NCI-H2227 treated with DMSO at 0.1 percent for 48 hours (cell line): ENCODE results near the gene VPS35L.
"Not testable (repeated sequence)": the region's sequence is repeated elsewhere in the genome, so short reads cannot be mapped to it uniquely, and the experiment has no call there.

Source experiments
- DNase-seq: peaks from one replicate; lab custom pipeline; 2025; lab: John Stamatoyannopoulos, UW

The VPS35L gene

GRCh38 chr16:19712418-19713058, 157.0 kb downstream of the VPS35L start:
- DNase-seq: no peak

- DNase-seq: no peak
These were observed 158.2 kb downstream of the VPS35L start for GRCh38 chr16:19713697-19714096.

DNA sequence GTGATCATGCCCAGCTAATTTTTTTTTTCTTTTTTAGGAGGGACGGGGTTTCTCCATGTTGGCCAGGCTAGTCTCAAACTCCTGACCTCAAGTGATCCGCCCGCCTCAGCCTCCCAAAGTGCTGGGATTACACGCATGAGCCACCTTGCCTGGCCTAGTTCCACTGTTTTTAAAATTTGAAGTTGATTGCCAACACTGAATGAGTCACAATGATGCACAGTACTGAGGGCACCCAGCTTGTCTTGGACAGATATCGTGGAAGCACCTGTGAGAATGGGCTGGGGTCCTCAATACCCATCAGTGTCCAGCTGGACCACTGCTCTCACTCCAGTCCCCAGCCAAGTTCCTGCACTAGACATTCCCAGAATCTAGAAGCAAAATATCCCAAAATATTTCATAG, 160.1 kb downstream of the VPS35L start:
- DNase-seq: no peak

DNA sequence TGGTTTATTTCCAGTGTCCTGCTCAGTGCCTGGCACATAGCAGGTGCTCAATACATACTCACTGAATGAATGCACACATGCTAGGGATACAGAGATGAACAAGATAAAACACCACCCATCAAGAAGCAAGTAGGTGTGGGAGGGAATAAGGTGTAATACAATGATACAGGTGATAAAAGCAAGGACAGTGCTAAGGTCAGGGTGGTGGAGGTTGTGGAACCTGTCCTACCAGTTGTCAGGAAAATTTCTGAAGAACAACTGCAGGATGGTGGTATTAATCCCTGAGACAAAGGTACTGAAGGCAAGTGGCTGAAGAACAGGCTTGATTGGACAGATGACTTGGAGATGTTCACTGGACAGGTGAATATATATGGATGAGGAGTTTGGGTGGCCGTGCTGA, 160.7 kb downstream of the VPS35L start:
- DNase-seq: no peak

DNA sequence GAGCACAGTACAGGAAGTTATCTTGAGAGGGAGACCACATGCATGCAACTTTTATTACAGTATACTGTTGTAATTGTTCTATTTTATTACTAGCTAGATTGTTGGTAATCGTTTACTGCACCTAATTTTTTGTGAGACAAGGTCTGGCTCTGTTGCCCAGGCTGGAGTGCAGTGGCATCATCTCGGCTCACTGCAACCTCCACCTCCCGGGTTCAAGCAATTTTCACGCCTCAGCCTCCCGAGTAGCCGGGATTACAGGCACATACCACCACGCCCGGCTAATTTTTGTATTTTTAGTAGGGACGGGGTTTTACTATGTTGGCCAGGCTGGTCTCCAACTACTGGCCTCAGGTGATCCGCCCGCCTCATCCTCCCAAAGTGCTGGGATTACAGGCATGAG, 161.2 kb downstream of the VPS35L start:
- not testable (repeated sequence) for DNase-seq

DNA sequence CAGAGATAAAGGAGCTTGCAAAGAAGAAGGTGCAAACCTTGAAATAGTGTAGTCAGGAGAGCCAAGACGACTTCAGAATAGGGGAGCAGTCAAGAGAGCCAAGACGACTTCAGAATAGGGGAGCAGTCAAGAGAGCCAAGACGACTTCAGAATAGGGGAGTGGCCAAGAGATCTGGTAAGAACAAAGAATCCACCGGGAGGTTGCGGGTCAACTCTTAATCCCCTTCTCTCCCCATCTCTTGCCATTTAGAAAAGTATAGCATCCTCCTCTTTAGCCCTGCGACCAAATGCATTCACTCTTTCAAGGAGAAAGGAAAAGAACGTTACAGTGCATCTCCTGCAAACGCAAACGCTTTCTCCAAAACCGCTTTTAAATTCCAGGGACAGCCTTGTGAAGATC, 161.8 kb downstream of the VPS35L start:
- DNase-seq: no peak

DNA sequence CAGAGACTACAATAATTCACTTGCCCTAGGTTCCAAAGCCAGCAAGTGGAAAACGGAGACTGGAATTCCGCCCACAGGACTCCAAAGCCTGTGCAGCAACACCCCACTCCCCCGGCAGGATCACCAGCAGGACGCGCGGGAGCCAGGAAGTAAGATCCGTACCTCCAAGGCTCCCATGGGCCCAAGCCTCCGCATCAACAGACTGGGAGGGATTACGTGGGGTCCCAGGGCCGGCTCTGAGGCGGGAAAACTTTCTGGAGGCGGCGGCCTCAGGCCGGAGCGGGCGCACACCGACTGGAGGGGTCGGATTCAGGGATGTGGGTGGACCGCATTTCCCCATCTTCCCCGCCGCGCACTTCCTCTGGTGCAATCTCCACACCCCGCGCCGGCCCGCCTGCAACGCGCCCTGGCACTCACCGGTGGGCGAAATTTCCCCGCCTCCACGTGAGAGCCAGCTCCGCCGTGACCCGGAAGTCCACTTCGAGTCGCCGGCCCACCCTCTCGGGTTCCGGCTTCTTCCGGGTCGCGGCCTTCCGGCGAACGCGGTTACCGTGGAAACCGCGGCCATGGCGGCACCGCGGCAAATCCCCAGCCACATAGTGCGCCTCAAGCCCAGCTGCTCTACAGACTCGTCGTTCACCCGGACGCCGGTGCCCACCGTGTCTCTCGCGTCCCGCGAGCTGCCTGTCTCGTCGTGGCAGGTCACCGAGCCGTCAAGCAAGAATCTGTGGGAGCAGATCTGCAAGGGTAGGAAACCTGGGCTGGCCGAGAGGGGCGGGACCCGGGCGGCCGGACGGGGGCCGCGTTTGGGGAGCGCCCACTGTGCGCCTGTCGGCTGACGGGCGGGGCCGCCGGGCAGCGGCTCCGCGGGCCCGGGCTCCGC, 162.5 kb downstream of the VPS35L start, which contains the start of the genes IQCK and KNOP1:
TSS of gene IQCK (plus strand) at position 531 of the 883 bp plus-strand sequence. CDS start at position 567, 36 bp downstream.
TSS of gene KNOP1 (minus strand) at position 487 of the 883 bp plus-strand sequence. CDS start 3,192 bp downstream, outside the sequence.
- peak; percentile 88 for DNase-seq

- peak; percentile 66 for DNase-seq
These were observed 163.1 kb downstream of the VPS35L start for GRCh38 chr16:19718624-19718965.

- no peak for DNase-seq
These were observed 166.9 kb downstream of the VPS35L start for GRCh38 chr16:19722269-19722952.

DNA sequence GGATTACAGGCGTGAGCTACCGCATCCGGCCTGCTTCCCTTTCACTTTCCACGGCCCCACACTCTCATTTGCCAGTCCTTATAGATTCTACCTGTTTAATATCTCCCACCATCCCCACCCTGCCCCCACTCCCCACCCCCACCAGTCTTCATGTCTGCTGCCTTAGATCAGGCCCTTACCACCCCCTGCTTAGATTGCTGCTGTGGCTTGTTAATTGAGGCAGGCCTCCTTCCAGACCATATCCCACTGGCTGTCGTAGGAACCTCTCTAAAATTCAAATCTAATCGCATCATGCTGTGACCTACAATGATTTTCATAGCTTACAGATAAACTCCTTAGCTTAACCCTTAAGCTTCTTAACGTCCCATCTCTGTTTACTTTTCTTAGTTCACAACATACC, 167.5 kb downstream of the VPS35L start:
- DNase-seq: no peak

GRCh38 chr16:19728636-19728965, 173.1 kb downstream of the VPS35L start:
- no peak for DNase-seq

DNA sequence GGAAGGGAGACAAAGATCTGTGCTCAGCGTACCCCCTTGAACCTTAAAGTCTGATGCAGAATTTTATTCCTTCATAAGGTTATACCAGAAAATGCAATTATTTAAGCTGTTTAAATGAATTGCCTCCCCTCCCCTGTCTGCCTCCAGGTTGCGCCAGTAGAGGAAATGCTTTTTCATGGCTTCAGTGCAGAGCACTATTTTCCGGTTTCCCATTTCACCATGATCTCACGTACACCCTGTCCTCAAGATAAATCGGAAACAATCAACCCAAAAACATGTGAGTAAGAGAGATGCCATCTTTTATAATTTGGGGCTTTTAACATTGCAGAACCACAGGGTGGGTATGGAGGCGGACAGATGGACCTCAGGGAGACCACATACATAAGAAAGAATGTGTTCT, 178.0 kb downstream of the VPS35L start:
- no peak for DNase-seq

DNA sequence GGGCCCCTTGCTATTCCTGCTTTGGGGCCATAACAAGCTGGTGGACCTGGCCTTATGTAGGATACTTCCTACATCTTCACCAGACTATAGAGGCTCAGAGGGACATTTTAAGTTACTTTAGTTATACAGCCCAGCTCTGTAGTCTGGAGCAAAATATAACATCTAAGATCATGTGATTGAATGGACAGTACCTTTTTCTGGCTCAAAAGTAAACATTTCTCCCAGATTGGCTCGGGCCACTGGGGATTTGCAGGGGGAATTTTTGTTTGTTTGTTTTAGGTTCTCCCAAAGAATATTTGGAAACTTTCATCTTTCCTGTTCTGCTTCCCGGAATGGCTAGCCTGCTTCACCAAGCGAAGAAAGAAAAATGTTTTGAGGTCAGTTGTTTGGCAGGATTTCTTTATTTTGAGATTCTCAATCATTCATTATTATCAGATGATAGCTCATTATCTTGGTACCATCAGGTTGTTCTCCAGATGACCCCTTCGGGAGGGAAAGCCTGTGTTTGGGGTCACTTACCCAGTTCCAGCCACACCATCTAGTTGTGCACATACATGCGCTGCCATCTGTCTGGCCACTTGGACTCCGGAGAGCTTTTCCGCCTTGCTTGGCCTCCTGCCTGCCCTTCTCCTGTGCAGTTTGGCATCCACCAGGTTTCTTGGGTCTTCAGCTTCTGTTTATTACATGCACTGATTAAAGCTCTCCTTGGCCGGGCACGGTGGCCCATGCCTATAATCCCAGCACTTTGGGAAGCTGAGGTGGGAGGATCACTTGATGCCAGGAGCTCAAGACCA, 179.8 kb downstream of the VPS35L start:
- DNase-seq: no peak

- no peak for DNase-seq
These were observed 182.0 kb downstream of the VPS35L start for GRCh38 chr16:19737306-19738038.

DNA sequence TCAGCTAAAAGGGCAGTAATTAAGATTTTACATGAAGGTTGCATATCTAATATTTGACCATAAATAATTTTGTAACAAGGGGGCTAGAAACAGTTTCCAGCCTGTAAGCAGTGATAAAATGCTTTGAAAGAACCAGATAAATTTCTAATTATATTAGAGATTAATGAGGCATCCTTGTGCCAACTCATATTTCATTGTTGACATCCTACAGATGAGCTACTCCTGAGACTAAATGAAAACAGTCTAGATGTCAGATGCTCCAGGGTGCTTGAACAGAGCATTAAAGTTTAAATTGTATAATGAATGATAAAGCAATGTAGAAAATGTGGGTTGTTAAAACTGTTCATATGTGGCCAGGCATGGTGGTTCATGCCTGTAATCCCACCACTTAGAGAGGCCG, 185.9 kb downstream of the VPS35L start:
- DNase-seq: no peak

GRCh38 chr16:19743816-19744159, 188.3 kb downstream of the VPS35L start:
- no peak for DNase-seq

GRCh38 chr16:19744670-19745069, 189.2 kb downstream of the VPS35L start:
- DNase-seq: no peak

- DNase-seq: no peak
These were observed 189.9 kb downstream of the VPS35L start for GRCh38 chr16:19745286-19746010.

DNA sequence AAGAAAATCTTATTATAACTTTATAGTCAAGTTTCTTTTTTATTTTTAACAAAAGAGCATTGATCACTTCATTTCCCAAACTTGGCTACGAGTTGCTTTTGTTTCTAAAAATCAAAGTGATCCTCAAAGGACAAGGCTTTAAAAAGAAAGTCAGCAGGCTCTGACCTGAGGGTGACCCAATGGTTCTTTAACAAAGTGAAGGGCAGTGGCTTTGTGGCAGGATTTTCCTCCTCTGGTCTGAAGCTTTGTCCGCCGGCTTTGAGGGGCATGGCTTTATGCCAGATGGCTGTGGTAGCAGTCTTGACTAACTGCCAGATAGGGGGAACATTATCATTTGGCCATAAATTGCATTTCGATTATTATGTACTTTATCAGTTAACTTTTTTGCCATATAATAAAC, 191.1 kb downstream of the VPS35L start:
- no peak for DNase-seq

- DNase-seq: no peak
These were observed 193.1 kb downstream of the VPS35L start for GRCh38 chr16:19748389-19749168.
